GM19328 (cell line): ENCODE results near the gene PM20D1.

Experiments used
- ATAC-seq: cut with Tn5 transposase; IDR thresholded peaks from one replicate; pipeline ENCODE4 v1.9.1; 2021; ENCODE audit warnings: mild to moderate bottlenecking, moderate library complexity; ENCODE audit not compliant: unreplicated experiment

The PM20D1 gene

GRCh38 chr1:205809942-205810345, 40.0 kb downstream of the PM20D1 start:
- ATAC-seq = no peak

- no peak for ATAC-seq
These were observed 40.5 kb downstream of the PM20D1 start for GRCh38 chr1:205809469-205809868.

- no peak for ATAC-seq
These were observed 44.7 kb downstream of the PM20D1 start for GRCh38 chr1:205805082-205805711.

GRCh38 chr1:205804605-205805004, 45.3 kb downstream of the PM20D1 start:
- no peak for ATAC-seq

GRCh38 chr1:205803986-205804385, 45.9 kb downstream of the PM20D1 start:
- ATAC-seq = no peak

GRCh38 chr1:205802060-205802459, 47.9 kb downstream of the PM20D1 start:
- no peak for ATAC-seq

GRCh38 chr1:205800981-205801703, 48.8 kb downstream of the PM20D1 start:
- no peak for ATAC-seq

- no peak for ATAC-seq
These were observed 49.5 kb downstream of the PM20D1 start for GRCh38 chr1:205800427-205800826.

- no peak for ATAC-seq
These were observed 51.4 kb downstream of the PM20D1 start for GRCh38 chr1:205798577-205798976.

- ATAC-seq = no peak
These were observed 52.8 kb downstream of the PM20D1 start for GRCh38 chr1:205797168-205797567.

GRCh38 chr1:205794011-205794730, 55.8 kb downstream of the PM20D1 start:
- no peak for ATAC-seq

- no peak for ATAC-seq
These were observed 56.8 kb downstream of the PM20D1 start for GRCh38 chr1:205792961-205793673.

GRCh38 chr1:205792481-205792881, 57.5 kb downstream of the PM20D1 start:
- no peak for ATAC-seq

- ATAC-seq = no peak
These were observed 58.3 kb downstream of the PM20D1 start for GRCh38 chr1:205791568-205792180.

- ATAC-seq = no peak
These were observed 62.5 kb downstream of the PM20D1 start for GRCh38 chr1:205787287-205787916.

- no peak for ATAC-seq
These were observed 63.3 kb downstream of the PM20D1 start for GRCh38 chr1:205786601-205787000.

GRCh38 chr1:205785446-205785845, 64.5 kb downstream of the PM20D1 start:
- no peak for ATAC-seq

GRCh38 chr1:205783904-205784303, 66.0 kb downstream of the PM20D1 start:
- no peak for ATAC-seq

GRCh38 chr1:205783433-205783795, 66.5 kb downstream of the PM20D1 start:
- no peak for ATAC-seq

- ATAC-seq = no peak
These were observed 67.1 kb downstream of the PM20D1 start for GRCh38 chr1:205782627-205783432.
